IMR-90 (cell line): ENCODE results near the gene SPPL3. TPM values are rescaled to one million over a fixed set of nuclear protein-coding genes. Genes with fewer than 3 reads are reported as not detected.
A peak's percentile ranks its signal among the peaks of the same experiment; 100 is the strongest.

Experiments
- ATAC-seq: fragments of 200-7000 bp; cut with Tn5 transposase; 2 replicates; pipeline ENCODE4 v1.9.1; 2020; ENCODE audit warnings: low read depth, mild to moderate bottlenecking, moderate library complexity
- BruUV-seq: library from RNA; stranded (reverse); fragments of 400-500 nt; replicated peaks from 2 replicates; lab custom pipeline; 2021; lab: Mats Ljungman, UMichigan
- CTCF ChIA-PET: fragments of 300-600 bp; formaldehyde crosslinking; extraction: SDS; loops from one replicate; lab custom pipeline; 2021; ENCODE audit warnings: antibody characterized with exemption; lab: Yijun Ruan, JAX
- POLR2A ChIA-PET: fragments of 300-600 bp; sonication (Branson Sonifier 250); formaldehyde crosslinking; loops from one replicate; lab custom pipeline; 2022; ENCODE audit warnings: antibody characterized with exemption; ENCODE audit not compliant: unreplicated experiment; lab: Charles Lee
- DNase-seq: peaks from one replicate; pipeline ENCODE4 v3.0.0; 2013
- H2AFZ ChIP-seq: replicated peaks from 2 replicates; pipeline ENCODE3; 2013; ENCODE audit warnings: low read length, mild to moderate bottlenecking; ENCODE audit not compliant: poor library complexity
- H2AK5ac ChIP-seq: 2 replicates; pipeline ENCODE4 v1.6.1; 2013; ENCODE audit warnings: low read depth, low read length, inconsistent platforms
- H2AK9ac ChIP-seq: replicated peaks from 2 replicates; pipeline ENCODE3; 2013; ENCODE audit warnings: mild to moderate bottlenecking, low read depth, low read length, moderate library complexity; ENCODE audit not compliant: poor library complexity
- H2BK120ac ChIP-seq: 2 replicates; pipeline ENCODE4 v1.6.1; 2013; ENCODE audit warnings: low read depth, low read length, inconsistent platforms
- H2BK15ac ChIP-seq: 3 replicates; pipeline ENCODE4 v1.6.1; 2013; ENCODE audit warnings: low read depth, low read length, inconsistent platforms
- H2BK20ac ChIP-seq: 2 replicates; pipeline ENCODE4 v1.6.1; 2013; ENCODE audit warnings: low read depth, mild to moderate bottlenecking, inconsistent platforms, low read length, moderate library complexity
- H2BK5ac ChIP-seq: 2 replicates; pipeline ENCODE4 v1.6.1; 2013; ENCODE audit warnings: mild to moderate bottlenecking, low read depth, low read length, inconsistent platforms; ENCODE audit not compliant: poor library complexity, severe bottlenecking
- H3K14ac ChIP-seq: replicated peaks from 2 replicates; pipeline ENCODE4 v1.6.1; 2013; ENCODE audit warnings: low read depth, low read length, inconsistent platforms
- H3K18ac ChIP-seq: 2 replicates; pipeline ENCODE4 v1.6.1; 2013; ENCODE audit warnings: low read depth, low read length, control low read depth
- H3K23ac ChIP-seq: 2 replicates; pipeline ENCODE4 v1.6.1; 2013; ENCODE audit warnings: low read depth, low read length, inconsistent platforms
- H3K27ac ChIP-seq: 2 replicates; pipeline ENCODE4 v1.5.1; 2013; ENCODE audit warnings: mild to moderate bottlenecking, control low read depth, low read length; ENCODE audit not compliant: insufficient read depth
- H3K27me3 ChIP-seq: 2 replicates; pipeline ENCODE4 v1.6.1; 2013; ENCODE audit warnings: low read length; ENCODE audit not compliant: control insufficient read depth, insufficient read depth
- H3K36me3 ChIP-seq: 2 replicates; pipeline ENCODE4 v1.6.1; 2013; ENCODE audit warnings: low read length, mixed read lengths; ENCODE audit not compliant: control insufficient read depth, insufficient read depth
- H3K4ac ChIP-seq: 2 replicates; pipeline ENCODE4 v1.6.1; 2013; ENCODE audit warnings: low read depth, low read length, inconsistent platforms
- H3K4me1 ChIP-seq: 2 replicates; pipeline ENCODE4 v1.6.1; 2013; ENCODE audit warnings: low read length, mixed read lengths; ENCODE audit not compliant: control insufficient read depth, insufficient read depth
- H3K4me2 ChIP-seq: 2 replicates; pipeline ENCODE4 v1.6.1; 2013; ENCODE audit warnings: low read depth, mild to moderate bottlenecking, control low read depth, low read length, moderate library complexity
- H3K4me3 ChIP-seq: 2 replicates; pipeline ENCODE4 v1.5.1; 2013; ENCODE audit warnings: low read depth, mild to moderate bottlenecking, control low read depth, low read length, moderate library complexity; ENCODE audit not compliant: insufficient read depth
- H3K56ac ChIP-seq: 2 replicates; pipeline ENCODE4 v1.6.1; 2013; ENCODE audit warnings: low read length, inconsistent platforms; ENCODE audit not compliant: insufficient read depth; ENCODE audit errors: extremely low read depth
- H3K79me1 ChIP-seq, 2 experiments: 2 replicates each; pipeline ENCODE4 v1.6.1; 2013; ENCODE audit warnings: low read length in 2 of 2, inconsistent platforms in 1 of 2, low read depth in 1 of 2
- H3K9ac ChIP-seq: 2 replicates; pipeline ENCODE4 v1.6.1; 2013; ENCODE audit warnings: low read depth, low read length, control low read depth
- H3K9me1 ChIP-seq: 2 replicates; pipeline ENCODE4 v1.6.1; 2013; ENCODE audit warnings: low read length, inconsistent platforms; ENCODE audit not compliant: insufficient read depth
- H3K9me3 ChIP-seq: 2 replicates; pipeline ENCODE4 v1.6.1; 2013; ENCODE audit warnings: low read length; ENCODE audit not compliant: control insufficient read depth, insufficient read depth
- H4K20me1 ChIP-seq: 2 replicates; pipeline ENCODE4 v1.6.1; 2013; ENCODE audit warnings: low read length, inconsistent platforms; ENCODE audit not compliant: insufficient read depth
- H4K5ac ChIP-seq: 2 replicates; pipeline ENCODE4 v1.6.1; 2013; ENCODE audit warnings: mild to moderate bottlenecking, low read depth, low read length, control low read depth
- H4K8ac ChIP-seq, 2 experiments: 2 replicates each; pipeline ENCODE4 v1.6.1; 2013; ENCODE audit warnings: low read depth in 2 of 2, low read length in 2 of 2, control low read depth in 1 of 2, inconsistent platforms in 1 of 2
- H4K91ac ChIP-seq: 2 replicates; pipeline ENCODE4 v1.6.1; 2013; ENCODE audit warnings: low read depth, low read length, inconsistent platforms; ENCODE audit not compliant: insufficient read depth
- BHLHE40 ChIP-seq: fragments of 150-350 bp; IDR thresholded peaks from 2 replicates; pipeline ENCODE4 v1.6.1; 2016; ENCODE audit warnings: mild to moderate bottlenecking, low read depth, low read length
- CEBPB ChIP-seq: IDR thresholded peaks from 2 replicates; pipeline ENCODE4 v1.6.1; 2012; ENCODE audit warnings: low read depth, low read length, improper control_type of control experiment
- CHD1 ChIP-seq: IDR thresholded peaks from 2 replicates; pipeline ENCODE4 v1.6.1; 2012; ENCODE audit warnings: low read depth, low read length, improper control_type of control experiment
- CTCF ChIP-seq: conservative IDR thresholded peaks from 2 replicates; pipeline ENCODE4 v1.5.1; 2012; ENCODE audit warnings: mild to moderate bottlenecking, low read depth, low read length, improper control_type of control experiment
- ELK1 ChIP-seq: fragments of 150-350 bp; IDR thresholded peaks from 2 replicates; pipeline ENCODE4 v1.6.1; 2016; ENCODE audit warnings: low read depth, mild to moderate bottlenecking, low read length, moderate library complexity, borderline replicate concordance
- FOS ChIP-seq: fragments of 150-350 bp; IDR thresholded peaks from 2 replicates; pipeline ENCODE4 v1.6.1; 2016; ENCODE audit warnings: low read depth, low read length
- MAFK ChIP-seq: IDR thresholded peaks from 2 replicates; pipeline ENCODE4 v1.6.1; 2012; ENCODE audit warnings: low read depth, low read length, improper control_type of control experiment
- MAZ ChIP-seq: IDR thresholded peaks from 2 replicates; pipeline ENCODE4 v1.6.1; 2012; ENCODE audit warnings: low read depth, mild to moderate bottlenecking, low read length, improper control_type of control experiment, moderate library complexity, borderline replicate concordance
- MXI1 ChIP-seq: IDR thresholded peaks from 2 replicates; pipeline ENCODE4 v1.6.1; 2012; ENCODE audit warnings: low read depth, mild to moderate bottlenecking, low read length, moderate library complexity, borderline replicate concordance
- NFE2L2 ChIP-seq: fragments of 150-350 bp; IDR thresholded peaks from 2 replicates; pipeline ENCODE4 v1.6.1; 2016; ENCODE audit warnings: low read depth, mild to moderate bottlenecking, low read length
- POLR2A ChIP-seq: IDR thresholded peaks from 2 replicates; pipeline ENCODE4 v1.6.1; 2012; ENCODE audit warnings: mild to moderate bottlenecking, low read depth, low read length
- RAD21 ChIP-seq: IDR thresholded peaks from 2 replicates; pipeline ENCODE4 v1.6.1; 2012; ENCODE audit warnings: low read length, improper control_type of control experiment
- RCOR1 ChIP-seq: IDR thresholded peaks from 2 replicates; pipeline ENCODE4 v1.6.1; 2012; ENCODE audit warnings: mild to moderate bottlenecking, low read length, improper control_type of control experiment; ENCODE audit not compliant: insufficient replicate concordance
- RFX5 ChIP-seq: IDR thresholded peaks from 2 replicates; pipeline ENCODE4 v1.8.0; 2012; ENCODE audit warnings: low read depth, mild to moderate bottlenecking, low read length, moderate library complexity
- SMC3 ChIP-seq: fragments of 150-350 bp; IDR thresholded peaks from 2 replicates; pipeline ENCODE4 v1.6.1; 2016; ENCODE audit warnings: low read depth, mild to moderate bottlenecking, antibody characterized with exemption, low read length, moderate library complexity
- USF2 ChIP-seq: fragments of 150-350 bp; IDR thresholded peaks from 2 replicates; pipeline ENCODE4 v1.6.1; 2017; ENCODE audit warnings: mild to moderate bottlenecking, antibody characterized with exemption, low read length, low read depth
- WGBS, 2 experiments: methylation state at CpG; one replicate each; pipeline versions ENCODE4 v1.1.5 to v1.1.7; 2013; ENCODE audit warnings: missing lambda C conversion rate in 2 of 2; ENCODE audit not compliant: insufficient read length in 1 of 2; ENCODE audit errors: extremely low coverage in 2 of 2; 5-methylcytosine and 5-hydroxymethylcytosine counted together
- dilution Hi-C: fragments of 300-500 bp; cut with HindIII; formaldehyde crosslinking; loops from one replicate; pipeline ENCODE4 v1.14.3; 2018; ENCODE audit warnings: low sequenced_read_pairs; ENCODE audit not compliant: unreplicated experiment
- in situ Hi-C: fragments of 300-500 bp; cut with MboI; formaldehyde crosslinking; loops from 3 replicates; pipeline ENCODE4 v1.14.3; 2019; ENCODE audit warnings: low sequenced_read_pairs, inconsistent platforms, mixed read lengths
- intact Hi-C: fragments of 100-400 bp; cut with micrococcal nuclease; formaldehyde crosslinking; loops from 2 replicates; pipeline ENCODE4 v1.10.0; 2022
- polyA plus RNA-seq, 3 experiments: library from polyadenylated mRNA; depleted of rRNA; stranded (reverse); fragments of >200 nt; gene quantifications; 2 replicates each; pipeline ENCODE4 v1.2.3, GENCODE V29; 2012; ENCODE audit warnings: low replicate concordance in 1 of 3
- total RNA-seq: library from RNA; depleted of rRNA; stranded (reverse); fragments of >200 nt; gene quantifications from 2 replicates; pipeline ENCODE4 v1.2.3, GENCODE V29; 2012

Gene SPPL3
- total and polyA plus RNA-seq, 2 of the 4 experiments (the other 2 are of a cell fraction): 1.6 to 18.0 TPM

GRCh38 chr12:120748242-120748641, 155.9 kb downstream of the SPPL3 start:
- WGBS, 2 experiments: no CpG with 5 or more reads among the region's 7 CpGs
- Histone ChIP-seq H4K91ac (no peak overlapping the region), H2AK5ac (no peak overlapping the region), H3K4ac (no peak overlapping the region), H3K4me3 (no peak overlapping the region), H3K9ac (no peak overlapping the region), H3K18ac (no peak overlapping the region), H2BK120ac (no peak overlapping the region), H3K27ac (no peak overlapping the region), H2BK15ac (no peak overlapping the region), H3K23ac (no peak overlapping the region), H2AFZ (peak overlapping the region; percentile 43), H2BK20ac (no peak overlapping the region), H3K4me1 (no peaks in the 10 kb centered on the region), H3K14ac (no peak overlapping the region), H3K36me3 (no peaks in the 10 kb centered on the region), H3K9me3 (no peaks in the 10 kb centered on the region), H4K5ac (no peak overlapping the region), H3K27me3 (peaks cover 6% of the 10 kb centered on the region; the same call in 1 of the 2 replicates), H4K8ac (no peak overlapping the region), H2BK5ac (no peak overlapping the region), H3K9me1 (no peaks in the 10 kb centered on the region), H3K79me1 (no peaks in the 10 kb centered on the region), H3K4me2 (no peak overlapping the region), H2AK9ac (no peak overlapping the region), H4K20me1 (no peaks in the 10 kb centered on the region; the same call in 1 of the 2 replicates), H3K56ac (no peak overlapping the region)
- DNase-seq: no peak
- in situ Hi-C loops (no loop called here), intact Hi-C loops (no loop called here), dilution Hi-C loops (no loop called here)
- ChIA-PET POLR2A (no interaction called here), CTCF (no interaction called here)
- no TSS peak for BruUV-seq
- ATAC-seq: no peak
- TF ChIP-seq NFE2L2 (no peak), ELK1 (no peak), RFX5 (no peak), CEBPB (no peak), POLR2A (no peak), MAZ (no peak), BHLHE40 (no peak), MAFK (no peak), MXI1 (no peak), FOS (no peak), CHD1 (no peak), USF2 (no peak), RAD21 (no peak), RCOR1 (no peak), CTCF (no peak), SMC3 (no peak)
